LNCaP clone FGC (cell line): ENCODE data around the gene LRRFIP1.

Source experiments
- DNase-seq: peaks from one replicate; pipeline ENCODE4 v3.0.0-alpha.2; 2011; ENCODE audit warnings: low read depth
- H3K4me3 ChIP-seq: 2 replicates; pipeline ENCODE4 v1.5.1; 2011; ENCODE audit warnings: mild to moderate bottlenecking, low read depth, low read length, control low read depth
- TF ChIP-seq, protein P1 (sequence below): IDR thresholded peaks from 2 replicates; pipeline ENCODE4 v1.5.1; 2012; ENCODE audit warnings: mild to moderate bottlenecking; ENCODE audit not compliant: control insufficient read depth, insufficient read depth; ENCODE audit errors: extremely low read depth

Gene LRRFIP1

DNA sequence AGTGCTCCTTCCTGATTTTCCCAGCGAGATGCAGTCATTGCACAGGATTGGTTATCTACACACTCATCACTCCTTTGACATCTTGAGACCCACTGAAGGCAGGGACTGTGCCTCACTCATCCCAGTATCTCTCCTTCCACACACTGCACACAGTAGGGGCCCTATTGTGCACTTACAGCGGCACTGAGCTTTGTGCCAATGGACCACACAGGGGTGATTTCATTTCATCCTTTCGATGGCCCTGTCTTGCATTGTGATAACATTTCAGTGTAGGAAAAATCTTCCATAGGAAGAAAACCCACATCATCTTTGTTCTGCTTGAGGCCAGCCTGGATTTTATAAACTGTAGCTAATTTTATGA, 11.0 kb upstream of the LRRFIP1 start:
- TF ChIP-seq, protein P1, sequence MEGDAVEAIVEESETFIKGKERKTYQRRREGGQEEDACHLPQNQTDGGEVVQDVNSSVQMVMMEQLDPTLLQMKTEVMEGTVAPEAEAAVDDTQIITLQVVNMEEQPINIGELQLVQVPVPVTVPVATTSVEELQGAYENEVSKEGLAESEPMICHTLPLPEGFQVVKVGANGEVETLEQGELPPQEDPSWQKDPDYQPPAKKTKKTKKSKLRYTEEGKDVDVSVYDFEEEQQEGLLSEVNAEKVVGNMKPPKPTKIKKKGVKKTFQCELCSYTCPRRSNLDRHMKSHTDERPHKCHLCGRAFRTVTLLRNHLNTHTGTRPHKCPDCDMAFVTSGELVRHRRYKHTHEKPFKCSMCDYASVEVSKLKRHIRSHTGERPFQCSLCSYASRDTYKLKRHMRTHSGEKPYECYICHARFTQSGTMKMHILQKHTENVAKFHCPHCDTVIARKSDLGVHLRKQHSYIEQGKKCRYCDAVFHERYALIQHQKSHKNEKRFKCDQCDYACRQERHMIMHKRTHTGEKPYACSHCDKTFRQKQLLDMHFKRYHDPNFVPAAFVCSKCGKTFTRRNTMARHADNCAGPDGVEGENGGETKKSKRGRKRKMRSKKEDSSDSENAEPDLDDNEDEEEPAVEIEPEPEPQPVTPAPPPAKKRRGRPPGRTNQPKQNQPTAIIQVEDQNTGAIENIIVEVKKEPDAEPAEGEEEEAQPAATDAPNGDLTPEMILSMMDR = no peak
- no peak overlapping the region for H3K4me3 ChIP-seq
- no peak for DNase-seq

DNA sequence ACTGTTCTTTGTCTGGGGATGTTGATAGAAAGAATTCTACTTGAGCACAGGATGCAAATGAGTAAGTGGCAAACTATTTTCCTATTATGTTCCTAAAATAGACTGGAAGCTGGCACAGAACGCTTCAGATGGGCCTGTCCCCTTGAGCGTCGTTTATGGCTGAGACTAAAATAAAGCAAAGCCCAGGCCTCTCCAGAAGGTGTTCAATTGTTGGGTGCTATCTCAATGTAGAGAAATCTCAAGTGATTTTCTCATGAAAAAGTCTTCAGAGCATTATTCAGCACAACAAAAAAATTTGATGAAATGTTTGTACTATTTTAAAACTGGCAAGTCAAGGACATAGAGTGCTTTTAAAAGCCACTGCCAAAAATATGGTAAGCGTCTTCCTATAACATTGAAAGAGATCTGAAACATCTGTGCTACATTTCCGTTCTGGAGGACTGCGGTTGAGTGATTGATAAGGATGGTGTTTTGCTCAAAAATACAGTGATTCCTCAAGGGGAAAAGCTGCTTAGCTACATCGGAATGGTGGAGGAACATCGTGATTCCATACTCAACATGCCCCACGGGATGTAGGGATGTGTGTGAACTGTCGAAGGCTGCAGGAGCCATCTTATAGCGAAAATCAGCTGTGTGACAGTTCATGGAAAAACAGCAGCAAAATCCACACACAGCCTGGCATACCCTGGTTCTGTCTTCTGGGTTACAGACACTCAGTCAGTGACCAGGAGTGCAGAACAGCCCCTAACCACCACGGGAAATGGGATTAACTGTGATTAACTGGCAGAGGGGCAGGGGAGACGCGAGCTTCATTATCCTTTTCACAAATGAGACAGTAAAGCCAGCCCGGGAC, 10.4 kb upstream of the LRRFIP1 start:
- TF ChIP-seq, protein P1 = no peak
- no peak for DNase-seq
- no peak overlapping the region for H3K4me3 ChIP-seq

DNA sequence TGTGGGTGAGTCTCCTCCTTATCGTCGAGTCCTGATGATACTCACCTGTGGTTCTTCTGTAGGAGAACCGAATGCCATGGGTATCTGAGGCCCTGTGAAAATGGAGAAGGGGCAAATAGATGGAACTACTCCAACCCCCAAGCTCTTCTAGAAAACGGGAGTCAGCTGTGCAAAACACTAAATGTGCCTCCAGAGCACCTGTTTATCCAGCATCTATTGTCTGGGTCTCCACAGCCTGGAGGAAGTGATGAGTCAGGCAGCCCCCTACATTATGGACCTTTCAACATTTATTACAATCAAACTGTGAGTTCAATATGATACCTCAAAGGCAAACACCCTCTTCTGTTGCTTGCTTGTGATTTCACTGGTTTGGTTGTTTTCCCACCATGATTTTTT, 9.8 kb upstream of the LRRFIP1 start:
- DNase-seq = no peak
- no peak overlapping the region for H3K4me3 ChIP-seq
- TF ChIP-seq, protein P1 = no peak

DNA sequence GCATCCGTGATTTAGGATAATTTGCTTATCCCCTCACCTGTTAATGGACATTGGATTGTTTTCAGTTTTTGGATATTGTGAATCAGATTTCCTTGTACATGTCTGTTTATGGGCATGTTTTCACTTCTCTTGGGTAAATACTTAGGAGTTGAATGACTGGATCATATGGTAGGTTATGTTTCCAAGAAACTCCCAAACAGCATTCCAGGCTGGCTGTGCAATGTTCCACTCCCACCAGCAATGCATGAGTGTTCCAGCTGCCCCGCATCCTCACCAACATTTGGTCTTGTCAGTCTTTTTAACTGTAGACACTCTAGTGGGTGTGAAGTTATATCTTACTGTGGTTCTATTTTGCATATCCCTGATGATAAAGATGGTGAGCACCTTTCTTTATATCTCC, 8.9 kb upstream of the LRRFIP1 start:
- no peak for DNase-seq
- no peak overlapping the region for H3K4me3 ChIP-seq
- TF ChIP-seq, protein P1 = no peak

DNA sequence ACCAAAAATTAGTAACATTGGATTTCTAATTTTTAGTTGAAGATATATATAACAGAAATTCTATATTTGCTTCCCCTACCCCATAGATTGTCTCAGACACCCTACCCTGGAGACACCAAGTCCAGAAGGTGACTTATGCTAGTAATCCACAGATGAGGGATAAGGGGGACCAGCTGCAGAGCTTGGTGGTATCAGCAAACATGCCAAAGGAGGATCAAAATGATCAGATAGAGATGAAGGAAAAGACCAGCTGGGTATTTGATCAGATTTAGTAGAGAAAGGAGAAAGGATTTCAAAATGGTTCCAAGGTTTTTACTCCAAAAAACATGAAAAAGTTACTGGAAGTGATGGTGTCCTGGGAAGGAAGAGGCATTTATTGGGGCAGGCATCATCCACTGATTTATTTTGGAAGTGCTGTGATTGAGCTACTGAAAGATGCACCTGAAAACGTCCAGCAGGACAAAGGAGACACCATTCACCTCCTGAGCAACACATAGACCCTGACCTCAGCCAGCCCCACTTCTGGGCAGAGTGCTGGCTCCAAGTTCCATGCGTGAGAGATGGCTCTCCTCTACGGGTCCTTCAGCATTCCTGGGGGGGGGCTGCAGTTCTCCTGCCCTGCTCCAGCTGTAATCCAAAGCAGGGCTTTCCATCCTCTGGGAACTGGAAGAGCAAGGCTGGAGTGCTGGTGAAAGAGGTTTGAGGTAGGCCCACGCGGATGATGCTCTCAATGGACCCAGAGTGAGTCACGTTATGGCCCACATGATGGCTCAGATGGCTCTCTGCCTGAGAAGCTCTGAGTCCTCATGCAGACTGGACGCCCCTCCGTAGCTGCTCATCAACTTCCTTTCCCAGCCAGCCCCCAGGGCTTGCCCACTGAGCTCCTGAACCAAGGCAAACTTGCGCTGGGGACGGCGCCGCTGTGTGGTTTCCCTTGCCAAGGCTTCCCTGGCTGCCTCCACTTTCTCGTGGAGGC, 3.7 kb upstream of the LRRFIP1 start:
- no peak overlapping the region for H3K4me3 ChIP-seq
- TF ChIP-seq, protein P1 = no peak
- no peak for DNase-seq

DNA sequence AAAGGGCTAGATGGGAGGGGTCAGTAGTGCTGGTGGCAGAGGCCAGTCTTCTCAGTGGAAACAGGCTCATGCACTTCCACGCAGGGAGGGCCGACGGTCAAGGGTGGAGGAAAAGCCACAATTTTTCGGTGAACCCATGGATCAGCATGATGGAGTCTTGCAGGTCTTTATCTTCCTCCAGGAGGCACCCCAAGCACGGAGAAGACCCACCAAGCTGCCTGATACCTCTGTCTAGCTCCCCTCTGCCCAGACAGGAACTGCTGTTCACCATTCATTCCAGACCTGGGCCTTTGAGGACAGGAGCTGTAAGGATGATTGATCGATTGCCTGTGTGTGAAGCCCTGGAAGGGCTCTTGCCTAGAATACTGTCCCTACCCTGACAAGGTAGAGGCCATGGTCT, 2.8 kb upstream of the LRRFIP1 start:
- H3K4me3 ChIP-seq = no peak overlapping the region
- DNase-seq = no peak
- TF ChIP-seq, protein P1 = no peak
